Measurements from ENCODE around the gene VEPH1.

Gene VEPH1

DNA sequence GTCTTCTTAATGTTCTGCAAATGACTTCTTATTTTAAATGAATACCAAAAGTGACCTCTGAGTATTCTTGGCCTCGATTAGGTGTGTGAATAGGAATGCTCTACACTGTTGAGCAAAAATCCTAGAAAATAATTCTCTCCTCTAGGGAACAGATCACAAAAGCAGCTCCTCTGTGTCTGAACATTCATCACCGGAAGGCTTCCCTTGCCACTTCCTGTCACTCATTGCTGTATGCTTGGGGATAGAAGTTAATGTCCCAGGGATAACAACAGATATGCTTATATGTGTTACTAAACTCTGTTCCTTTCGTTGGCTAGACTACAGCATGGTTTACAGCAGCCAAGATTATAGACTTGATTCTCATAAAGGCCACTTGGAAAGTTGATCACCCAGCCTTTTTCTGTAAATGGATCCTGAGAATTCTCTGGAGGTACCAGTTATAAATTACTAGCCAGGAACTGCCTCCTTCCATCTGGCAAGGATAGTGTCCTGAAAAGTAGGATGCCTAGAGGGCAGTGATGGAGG is 82.5 kb downstream of the VEPH1 start:
- no peak for DNase-seq

DNA sequence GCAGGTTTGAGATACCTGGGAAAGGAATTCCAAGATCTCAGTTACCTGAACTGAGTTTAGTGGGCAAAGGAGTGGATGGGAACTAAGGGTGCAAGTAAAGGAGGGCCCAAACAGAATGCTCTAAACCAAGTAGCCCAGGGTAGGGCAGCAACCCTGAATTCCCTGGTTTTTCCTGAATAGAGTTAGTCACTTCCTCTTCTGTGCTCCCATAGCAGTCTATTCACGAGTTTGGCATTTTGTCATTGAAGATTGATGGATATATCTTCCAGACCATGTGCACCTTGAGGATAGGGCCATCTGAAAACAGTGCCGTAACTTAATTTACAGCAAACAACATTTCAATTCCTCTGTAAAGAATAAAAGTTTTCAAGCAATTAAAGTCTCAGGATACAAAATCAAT is 85.1 kb downstream of the VEPH1 start:
- DNase-seq = no peak

DNA sequence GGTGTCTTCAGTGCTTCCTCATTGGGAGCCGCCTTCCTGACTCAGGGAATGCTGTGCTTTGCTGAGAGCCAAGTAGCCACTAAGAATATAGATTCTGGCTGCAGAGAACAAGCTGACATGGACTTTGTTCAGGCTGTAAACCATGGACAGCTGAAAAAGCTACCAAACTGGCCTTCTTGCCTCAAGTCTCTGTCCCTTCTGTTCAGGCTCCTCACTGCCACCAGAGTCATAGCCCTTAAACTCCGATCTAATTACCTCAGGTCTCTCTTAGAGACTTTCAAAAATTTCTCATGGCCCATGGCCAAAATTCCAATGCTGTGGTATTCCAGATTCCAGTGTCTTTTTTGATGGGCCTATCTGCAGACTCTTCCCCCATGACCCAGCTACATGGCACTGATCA is 86.0 kb downstream of the VEPH1 start:
- no peak for DNase-seq

- no peak for DNase-seq
These were observed 86.7 kb downstream of the VEPH1 start for GRCh38 chr3:157416347-157417087.

- DNase-seq = no peak
These were observed 88.4 kb downstream of the VEPH1 start for GRCh38 chr3:157414861-157415260.

DNA sequence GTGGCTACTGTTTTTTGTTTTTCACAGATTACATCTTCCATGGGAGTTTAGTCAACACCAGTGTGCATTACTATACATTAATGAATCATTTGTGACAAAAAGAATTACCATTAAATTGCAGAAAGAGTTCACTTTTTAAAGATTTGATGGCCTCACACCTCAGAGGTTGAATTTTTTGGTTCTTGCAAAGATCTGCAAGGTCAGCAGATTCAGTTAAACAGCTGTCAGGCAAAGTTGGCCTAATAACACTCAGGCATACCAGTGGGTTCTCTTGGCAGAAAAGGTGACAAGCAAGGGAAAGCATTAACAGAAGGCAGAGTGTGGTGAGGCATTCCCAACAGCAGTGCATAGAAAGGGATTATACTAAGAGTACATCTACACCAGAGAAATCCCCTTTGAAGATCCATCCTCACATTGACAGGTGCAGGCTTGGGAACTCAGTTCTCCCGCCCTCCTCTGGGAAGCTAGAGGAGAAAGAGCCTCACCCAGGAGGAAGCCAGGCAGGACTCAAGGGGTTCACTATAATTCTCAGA is 90.8 kb downstream of the VEPH1 start:
- no peak for DNase-seq

- no peak for DNase-seq
These were observed 92.3 kb downstream of the VEPH1 start for GRCh38 chr3:157410945-157411344.

DNA sequence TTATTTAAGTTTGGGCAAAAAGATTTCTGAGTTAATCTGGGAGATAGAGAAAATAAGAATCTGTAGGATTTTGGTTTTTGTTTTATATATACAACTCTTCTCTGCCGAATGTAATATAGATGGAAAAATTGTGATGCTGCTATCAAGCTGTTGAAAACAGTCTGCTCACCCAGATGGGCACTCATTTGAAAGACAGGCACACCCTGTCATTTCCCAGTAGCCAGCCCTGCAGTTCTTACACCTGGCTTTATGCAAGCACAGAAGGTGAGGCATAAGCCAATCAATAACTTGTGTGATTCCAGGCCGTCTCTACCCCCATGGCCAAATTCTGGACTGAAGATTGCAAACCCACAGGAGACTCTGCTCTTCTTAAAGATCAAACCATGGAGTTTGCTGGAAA is 93.7 kb downstream of the VEPH1 start:
- no peak for DNase-seq

- no peak for DNase-seq
These were observed 94.6 kb downstream of the VEPH1 start for GRCh38 chr3:157408499-157409149.

DNA sequence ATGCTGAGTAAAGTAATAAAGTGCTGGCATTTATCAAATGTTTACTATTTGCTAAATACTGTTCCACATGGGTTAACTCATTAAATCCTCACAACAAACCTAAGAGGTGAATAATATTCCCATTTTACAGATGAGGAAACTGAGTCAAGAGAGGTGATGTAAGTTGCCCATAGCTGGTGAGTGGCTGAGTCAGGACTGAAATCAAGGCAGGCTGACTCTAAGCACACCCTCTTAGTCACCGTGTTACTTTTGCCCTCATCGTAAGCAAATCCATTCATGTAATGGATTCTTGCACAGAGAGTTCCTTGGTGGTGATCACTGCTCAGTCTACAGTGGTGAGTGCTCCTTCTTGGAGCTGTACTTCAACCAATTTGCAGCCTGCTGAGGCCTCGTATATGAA is 95.4 kb downstream of the VEPH1 start:
- no peak for DNase-seq

- no peak for DNase-seq
These were observed 96.8 kb downstream of the VEPH1 start for GRCh38 chr3:157406394-157406793.

DNA sequence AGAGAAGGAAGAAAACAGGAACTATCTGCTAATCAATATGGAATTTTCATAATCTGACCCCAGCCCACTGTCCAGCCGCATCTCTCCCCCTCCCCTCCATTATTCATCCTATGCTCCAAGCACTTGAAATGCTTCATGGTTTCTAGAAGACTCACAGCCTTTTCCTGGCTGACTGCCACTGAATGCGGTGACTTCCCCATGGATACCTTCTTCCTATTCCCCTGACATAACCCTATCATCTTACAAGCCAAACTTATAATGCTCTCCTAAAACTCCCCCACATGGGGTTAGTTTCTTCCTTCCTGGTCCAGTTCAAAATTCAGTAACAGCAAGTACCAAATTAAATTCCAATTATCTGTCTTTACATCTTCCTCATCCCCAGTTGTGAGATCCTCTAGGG is 97.8 kb downstream of the VEPH1 start:
- DNase-seq = no peak

DNA sequence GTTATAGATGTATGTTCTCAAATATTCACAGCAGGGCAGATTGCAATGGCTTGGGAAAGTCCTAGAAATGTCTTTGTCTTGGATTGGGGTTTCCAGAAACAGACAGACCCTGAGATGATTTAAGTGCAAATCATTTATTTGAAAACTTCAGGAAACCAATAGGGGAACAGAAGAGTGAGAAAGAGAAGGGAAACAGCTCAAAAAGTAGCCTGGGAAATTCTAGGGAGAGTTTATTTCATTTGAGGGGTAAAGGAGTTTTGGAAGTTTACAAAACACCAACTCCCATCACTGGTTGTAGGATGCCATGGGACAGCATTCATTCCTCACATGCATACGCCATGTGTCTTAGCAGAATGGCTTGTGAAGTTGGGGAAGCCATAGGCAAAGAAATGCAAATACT is 98.8 kb downstream of the VEPH1 start:
- DNase-seq = no peak

DNA sequence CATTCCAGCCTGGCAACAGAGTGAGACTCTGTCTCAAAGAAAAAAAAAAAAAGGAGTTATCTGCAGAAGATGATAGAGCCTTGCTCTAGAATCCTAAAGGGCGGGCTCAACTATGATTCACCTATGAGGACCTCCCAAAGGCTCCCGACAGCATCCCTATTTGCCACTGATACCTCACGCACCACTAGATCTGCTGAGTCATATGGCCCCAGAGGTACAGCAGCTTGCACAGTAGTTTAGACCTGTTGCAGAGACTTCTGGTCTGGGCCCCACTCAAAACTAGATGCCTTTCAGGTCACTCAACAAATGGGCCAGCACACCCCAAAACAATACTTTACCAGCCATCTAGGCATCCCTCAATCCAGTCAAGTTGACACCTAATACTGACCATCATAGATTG is 104.6 kb downstream of the VEPH1 start:
- DNase-seq = no peak

DNA sequence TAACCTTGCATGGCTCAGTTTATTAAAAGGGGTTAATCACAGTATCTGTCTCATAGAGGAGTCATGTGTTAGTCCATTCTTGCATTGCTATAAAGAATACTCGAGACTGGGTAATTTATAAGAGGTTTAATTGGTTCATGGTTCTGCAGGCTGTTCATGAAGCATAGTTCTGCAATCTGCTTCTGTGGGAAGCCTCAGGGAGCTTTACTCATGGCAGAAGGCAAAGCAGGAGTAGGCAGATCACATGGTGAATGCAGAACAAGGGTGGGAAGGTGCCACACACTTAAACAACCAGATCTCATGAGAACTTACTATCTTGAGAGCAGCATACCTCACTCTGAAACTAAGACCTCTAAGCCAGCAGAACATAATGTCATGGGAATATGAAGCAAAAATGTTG is 108.8 kb downstream of the VEPH1 start:
- no peak for DNase-seq

DNA sequence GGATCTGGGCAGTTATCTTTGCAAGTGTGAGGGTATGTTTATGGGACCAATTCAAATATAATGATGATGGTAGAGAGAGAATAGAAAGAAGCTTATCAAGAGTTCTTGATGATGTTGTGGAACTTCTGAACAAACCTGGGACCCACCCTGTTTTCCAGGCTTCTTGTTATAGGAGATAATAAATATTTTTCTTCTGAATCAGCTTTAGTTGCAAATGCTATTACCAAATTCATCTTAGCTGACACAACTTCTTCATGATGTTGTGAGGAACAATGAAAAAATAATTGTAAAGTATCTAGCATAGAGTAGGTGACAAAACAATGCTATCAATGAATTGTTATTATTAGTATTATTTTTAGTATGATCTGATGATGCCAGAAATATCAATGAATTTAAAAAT is 110.1 kb downstream of the VEPH1 start:
- no peak for DNase-seq

DNA sequence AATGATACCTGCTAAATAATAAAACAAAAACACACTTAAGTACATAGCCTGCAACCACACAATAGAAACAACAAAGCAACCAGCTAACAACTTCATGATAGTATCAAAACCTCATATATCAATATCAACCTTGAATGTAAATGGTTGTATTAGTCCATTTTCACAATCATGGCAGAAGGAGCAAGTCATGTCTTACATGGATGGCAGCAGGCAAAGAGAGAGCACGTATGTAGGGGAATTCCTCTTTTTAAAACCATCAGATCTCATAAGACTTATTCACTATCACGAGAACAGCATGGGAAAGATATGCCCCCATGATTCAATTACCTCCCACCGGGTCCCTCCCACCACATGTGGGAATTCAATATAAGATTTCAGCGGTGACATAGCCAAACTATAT is 111.1 kb downstream of the VEPH1 start:
- no peak for DNase-seq

DNA sequence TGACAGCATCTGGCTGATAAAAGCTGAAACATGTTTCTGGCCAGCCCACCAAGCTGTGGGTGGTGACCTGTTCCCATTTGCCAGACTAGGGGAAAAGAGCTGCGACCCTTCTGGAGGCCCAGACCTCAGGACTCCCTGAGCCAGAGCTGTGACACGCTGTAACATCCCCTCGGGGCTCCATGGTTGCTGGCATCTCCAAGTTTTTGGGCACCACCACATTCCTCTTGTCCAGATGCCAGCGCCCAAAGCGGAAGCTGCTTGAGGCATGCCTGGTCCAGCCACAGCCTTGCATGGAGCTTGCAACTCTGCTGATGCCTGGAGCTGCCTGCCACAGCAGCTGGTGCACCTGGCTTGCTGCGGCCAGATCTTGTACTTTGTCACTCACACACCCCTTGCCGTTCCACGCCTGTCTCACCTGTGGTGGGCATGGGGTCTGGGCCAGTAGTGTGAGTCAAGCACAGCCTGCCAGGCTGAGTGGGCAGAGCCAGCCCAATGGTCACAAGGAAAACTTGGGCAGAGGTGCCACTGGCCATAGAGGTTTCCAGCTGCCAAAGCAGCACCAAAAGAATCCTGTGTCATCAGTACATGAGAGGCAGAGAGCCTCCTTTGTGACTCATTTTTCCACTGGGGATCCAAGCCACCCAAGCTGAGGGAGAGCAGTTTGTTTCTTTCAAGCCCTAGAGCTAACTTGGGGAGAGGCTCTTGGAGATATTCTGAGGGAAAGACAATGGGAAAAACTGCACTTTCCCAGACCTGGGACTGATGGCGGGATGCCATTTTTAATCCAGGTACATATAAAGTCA is 112.3 kb downstream of the VEPH1 start:
- DNase-seq = no peak

DNA sequence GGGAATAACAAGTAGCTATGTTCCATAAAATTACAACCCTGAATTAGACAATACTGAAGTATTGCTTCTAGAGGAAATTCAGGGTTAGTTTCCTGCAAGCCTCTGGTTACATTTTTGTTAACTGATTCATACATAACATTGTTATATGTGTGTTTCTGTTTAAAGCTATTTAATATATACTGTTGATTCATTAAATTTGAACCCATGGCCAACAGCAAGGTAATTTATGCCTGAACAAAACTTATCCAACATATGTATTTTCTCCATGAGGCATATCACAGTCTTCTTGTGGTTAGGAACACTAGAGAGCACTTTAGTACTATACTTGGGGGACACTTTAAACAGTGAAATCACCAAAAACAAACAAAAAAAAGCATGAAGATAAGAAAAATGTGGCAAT is 114.2 kb downstream of the VEPH1 start:
- DNase-seq = no peak

- no peak for DNase-seq
These were observed 115.3 kb downstream of the VEPH1 start for GRCh38 chr3:157387708-157388435.

DNA sequence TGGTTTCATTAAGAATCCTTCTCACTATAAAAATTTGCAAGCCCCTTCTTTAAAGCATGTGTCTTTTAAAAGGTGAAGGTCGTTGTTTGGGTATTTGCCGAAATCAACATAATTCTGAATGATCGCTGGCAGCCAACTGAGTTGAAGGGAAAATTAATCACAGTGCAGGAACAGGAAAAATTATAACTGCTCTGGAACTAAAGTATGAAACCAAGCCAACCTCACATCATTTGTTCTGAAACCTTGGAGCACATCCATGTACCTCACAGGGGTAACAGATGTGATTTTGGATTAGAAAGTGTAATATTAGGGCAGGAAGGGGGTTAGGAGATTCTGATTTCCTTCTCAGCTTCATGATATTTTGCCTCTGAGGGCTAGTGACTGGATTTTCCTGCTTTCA is 118.7 kb downstream of the VEPH1 start:
- DNase-seq = no peak

DNA sequence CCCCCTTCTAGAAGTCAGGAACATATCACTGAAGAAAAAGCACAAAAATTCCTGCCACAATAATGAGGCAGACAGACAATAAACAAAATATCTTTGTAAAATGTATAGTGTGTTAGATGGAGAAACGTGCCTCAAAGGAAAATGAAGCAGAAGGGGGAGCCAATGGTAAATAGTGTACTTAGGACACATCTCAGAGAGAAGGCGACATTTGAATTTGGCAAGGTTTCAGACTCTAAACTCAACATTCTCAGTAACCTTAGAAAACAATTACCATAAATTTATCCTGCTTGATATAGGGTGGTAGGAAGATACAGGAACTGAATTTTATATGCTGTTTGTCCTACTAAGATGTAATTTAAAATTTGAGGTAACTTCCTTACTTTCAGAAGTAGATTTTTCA is 119.2 kb downstream of the VEPH1 start:
- DNase-seq = no peak

DNA sequence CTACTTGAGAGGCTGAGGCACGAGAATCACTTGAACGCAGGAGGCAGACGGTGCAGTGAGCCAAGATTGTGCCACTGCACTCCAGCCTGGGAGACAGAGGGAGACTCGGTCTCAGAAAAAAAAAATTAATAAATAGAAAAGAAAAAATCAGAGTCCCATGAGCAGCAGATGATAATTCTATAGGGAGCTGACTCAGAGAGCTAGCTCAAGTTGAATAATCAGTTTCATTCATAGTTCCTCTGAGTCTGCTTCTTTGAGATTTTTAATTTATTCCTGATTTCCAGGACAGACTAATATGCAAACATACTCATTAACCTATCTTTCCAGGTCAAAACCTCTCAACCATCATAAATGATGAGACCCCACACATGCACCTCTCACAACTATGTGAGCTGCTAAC is 121.6 kb downstream of the VEPH1 start:
- no peak for DNase-seq
